ENCODE measurements around the gene MGAT2.
"Not testable (repeated sequence)": the region's sequence is repeated elsewhere in the genome, so short reads cannot be mapped to it uniquely, and the experiment has no call there.

Gene MGAT2

GRCh38 chr14:49620182-49621113, at the start of gene MGAT2, which contains the start of gene RPL36AL:
Gene MGAT2 (plus strand): TSS chr14:49620799. CDS start chr14:49621269, 470 bp downstream.
Gene RPL36AL (minus strand): TSS chr14:49620626. CDS start chr14:49619104, 1,522 bp downstream.
- DNase-seq, result peak; percentile 96

- DNase-seq, result no peak
These were observed 46.6 kb upstream of the MGAT2 start for GRCh38 chr14:49574038-49574437.

- DNase-seq, result no peak
These were observed 42.5 kb upstream of the MGAT2 start for GRCh38 chr14:49578141-49578540.

- DNase-seq, result no peak
These were observed 40.8 kb upstream of the MGAT2 start for GRCh38 chr14:49579841-49580240.

GRCh38 chr14:49581209-49582112, 39.1 kb upstream of the MGAT2 start:
- no peak for DNase-seq

- DNase-seq, result no peak
These were observed 38.3 kb upstream of the MGAT2 start for GRCh38 chr14:49582113-49582977.

GRCh38 chr14:49583629-49584028, 37.0 kb upstream of the MGAT2 start:
- no peak for DNase-seq

GRCh38 chr14:49584058-49584457, 36.5 kb upstream of the MGAT2 start:
- no peak for DNase-seq

GRCh38 chr14:49584981-49585640, 35.5 kb upstream of the MGAT2 start:
- DNase-seq, result not testable (repeated sequence)

- peak; percentile 99 for DNase-seq
These were observed 34.6 kb upstream of the MGAT2 start, which contains the start of gene RPS29 for GRCh38 chr14:49585803-49586672. Gene RPS29 (minus strand): TSS chr14:49586380. CDS start chr14:49586346, 34 bp downstream.

- DNase-seq, result peak; percentile 39
These were observed 33.7 kb upstream of the MGAT2 start for GRCh38 chr14:49586673-49587460.

- no peak for DNase-seq
These were observed 31.2 kb upstream of the MGAT2 start for GRCh38 chr14:49589387-49589786.

- no peak for DNase-seq
These were observed 27.6 kb upstream of the MGAT2 start for GRCh38 chr14:49593016-49593415.

- no peak for DNase-seq
These were observed 26.1 kb upstream of the MGAT2 start for GRCh38 chr14:49594347-49595091.

- DNase-seq, result no peak
These were observed 22.5 kb upstream of the MGAT2 start for GRCh38 chr14:49598189-49598484.

GRCh38 chr14:49598485-49599300, 21.9 kb upstream of the MGAT2 start, which contains the start of gene LRR1:
Gene LRR1 (plus strand): TSS chr14:49598940. CDS start chr14:49599021, 81 bp downstream.
- DNase-seq, result peak; percentile 81

- DNase-seq, result no peak
These were observed 13.0 kb upstream of the MGAT2 start for GRCh38 chr14:49607583-49607982.

GRCh38 chr14:49612251-49612650, 8.3 kb upstream of the MGAT2 start:
- DNase-seq, result no peak

Measured in NCI-H2107 (cell line).